Retina (tissue), 1 donor: ENCODE results near the gene GALC.

Experiments used
- DNase-seq: peaks from one replicate; pipeline ENCODE4 v3.0.0-alpha.2; 2016

The GALC gene

GRCh38 chr14:87952307-87953094, 40.5 kb downstream of the GALC start:
- no peak for DNase-seq

GRCh38 chr14:87944987-87945604, 47.9 kb downstream of the GALC start:
- peak; percentile 21 for DNase-seq

GRCh38 chr14:87940894-87941293, 52.1 kb downstream of the GALC start:
- DNase-seq, result no peak

GRCh38 chr14:87940382-87940781, 52.6 kb downstream of the GALC start:
- no peak for DNase-seq

GRCh38 chr14:87935886-87936285, 57.1 kb downstream of the GALC start:
- no peak for DNase-seq

GRCh38 chr14:87935081-87935828, 57.7 kb downstream of the GALC start:
- no peak for DNase-seq

- no peak for DNase-seq
Observed at GRCh38 chr14:87934185-87934584, 58.8 kb downstream of the GALC start.

- no peak for DNase-seq
Observed at GRCh38 chr14:87916886-87917275, 76.1 kb downstream of the GALC start.

GRCh38 chr14:87916103-87916885, 76.7 kb downstream of the GALC start:
- DNase-seq, result no peak

GRCh38 chr14:87908550-87908949, 84.4 kb downstream of the GALC start:
- DNase-seq, result no peak

GRCh38 chr14:87901652-87902051, 91.3 kb downstream of the GALC start:
- DNase-seq, result no peak

GRCh38 chr14:87901236-87901635, 91.7 kb downstream of the GALC start:
- DNase-seq, result no peak

GRCh38 chr14:87899228-87899627, 93.8 kb downstream of the GALC start:
- DNase-seq, result no peak

- DNase-seq, result no peak
Observed at GRCh38 chr14:87898301-87898700, 94.7 kb downstream of the GALC start.

GRCh38 chr14:87896393-87897380, 96.3 kb downstream of the GALC start:
- DNase-seq, result peak; percentile 16

- DNase-seq, result no peak
Observed at GRCh38 chr14:87894920-87895319, 98.1 kb downstream of the GALC start.

- DNase-seq, result no peak
Observed at GRCh38 chr14:87892763-87893162, 100.2 kb downstream of the GALC start.

- no peak for DNase-seq
Observed at GRCh38 chr14:87888136-87888999, 104.6 kb downstream of the GALC start.

- no peak for DNase-seq
Observed at GRCh38 chr14:87883750-87884149, 109.2 kb downstream of the GALC start.
